Breast epithelium (tissue), 3 donors: ENCODE measurements around the gene AGA.

Experiments
- POLR2A ChIP-seq: fragments of 450-650 bp; IDR thresholded peaks from one replicate; pipeline ENCODE4 v1.6.1; 2016; ENCODE audit warnings: antibody characterized with exemption, mild to moderate bottlenecking, moderate library complexity
- TF ChIP-seq, protein P1 (sequence below), 3 donors: fragments of 450-650 bp; IDR thresholded peaks; one replicate each; pipeline ENCODE4 v1.5.1; 2016 to 2017; ENCODE audit warnings: antibody characterized with exemption in 3 of 3, mild to moderate bottlenecking in 3 of 3, moderate library complexity in 3 of 3

DNA sequence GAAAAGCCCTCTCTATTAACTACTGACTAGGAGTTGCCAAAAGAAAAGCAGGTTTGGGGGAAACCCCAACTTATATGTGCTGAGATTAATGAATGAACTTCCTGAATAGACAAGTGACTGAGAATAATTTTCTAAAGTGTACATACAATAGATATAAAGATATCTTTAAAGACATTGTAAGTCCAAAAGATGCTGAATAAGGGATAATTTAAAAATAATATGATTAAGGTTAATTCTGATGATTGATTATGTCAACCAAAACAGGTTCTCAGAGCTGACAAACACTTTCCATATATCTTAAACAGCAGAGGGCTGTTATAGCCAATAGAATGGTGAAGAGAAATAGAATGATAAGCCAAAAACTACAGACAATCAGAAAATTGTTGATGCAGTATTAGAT lies 28.6 kb downstream of the AGA start:
- TF ChIP-seq POLR2A: no peak
- TF ChIP-seq, protein P1, sequence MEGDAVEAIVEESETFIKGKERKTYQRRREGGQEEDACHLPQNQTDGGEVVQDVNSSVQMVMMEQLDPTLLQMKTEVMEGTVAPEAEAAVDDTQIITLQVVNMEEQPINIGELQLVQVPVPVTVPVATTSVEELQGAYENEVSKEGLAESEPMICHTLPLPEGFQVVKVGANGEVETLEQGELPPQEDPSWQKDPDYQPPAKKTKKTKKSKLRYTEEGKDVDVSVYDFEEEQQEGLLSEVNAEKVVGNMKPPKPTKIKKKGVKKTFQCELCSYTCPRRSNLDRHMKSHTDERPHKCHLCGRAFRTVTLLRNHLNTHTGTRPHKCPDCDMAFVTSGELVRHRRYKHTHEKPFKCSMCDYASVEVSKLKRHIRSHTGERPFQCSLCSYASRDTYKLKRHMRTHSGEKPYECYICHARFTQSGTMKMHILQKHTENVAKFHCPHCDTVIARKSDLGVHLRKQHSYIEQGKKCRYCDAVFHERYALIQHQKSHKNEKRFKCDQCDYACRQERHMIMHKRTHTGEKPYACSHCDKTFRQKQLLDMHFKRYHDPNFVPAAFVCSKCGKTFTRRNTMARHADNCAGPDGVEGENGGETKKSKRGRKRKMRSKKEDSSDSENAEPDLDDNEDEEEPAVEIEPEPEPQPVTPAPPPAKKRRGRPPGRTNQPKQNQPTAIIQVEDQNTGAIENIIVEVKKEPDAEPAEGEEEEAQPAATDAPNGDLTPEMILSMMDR (IDR thresholded peaks at IDR 0.05): no peak
